Stimulated activated CD4-positive, alpha-beta T cell treated with anti-CD3 and anti-CD28 coated beads, Interleukin-1b, Interleukin-23, amount 100 ng/mL, for 1 hour (primary cell): ENCODE measurements around the gene P4HA1.
"Not testable (repeated sequence)": the region's sequence is repeated elsewhere in the genome, so short reads cannot be mapped to it uniquely, and the experiment has no call there.

Source experiments
- DNase-seq, 2 donors: peaks; one replicate each; pipeline ENCODE4 v3.0.0-alpha.2; 2020; ENCODE audit warnings: low read depth in 2 of 2

Gene P4HA1

DNA sequence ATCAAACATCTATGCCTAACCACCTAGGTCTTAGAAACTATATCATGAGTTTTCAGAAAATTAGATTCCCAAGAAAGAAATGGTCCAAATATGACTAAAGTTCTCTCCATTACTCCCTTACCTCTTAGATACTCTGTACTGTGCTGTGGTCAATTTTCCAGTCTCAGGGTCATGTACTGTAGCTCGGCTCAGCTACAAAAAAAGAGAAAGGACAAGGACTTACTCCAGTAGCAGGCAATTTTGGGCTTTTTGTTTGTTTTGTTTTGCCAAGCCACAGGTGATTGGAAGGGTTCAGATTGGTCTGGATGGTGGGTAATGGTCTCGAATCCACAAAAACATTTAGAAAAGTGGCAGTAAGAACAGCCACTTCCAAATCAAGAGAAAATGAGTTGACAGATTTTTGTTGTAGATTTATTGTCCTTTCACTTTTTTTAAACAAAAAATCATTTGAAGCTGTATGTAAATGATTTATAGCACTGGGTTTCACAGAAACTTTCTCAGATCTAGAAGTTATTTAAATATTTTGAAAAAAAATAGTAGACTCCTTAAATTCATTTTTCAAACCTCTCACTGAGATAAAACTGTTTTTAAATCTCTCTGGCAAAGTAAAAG lies 52.8 kb downstream of the P4HA1 start:
- no peak for DNase-seq

DNA sequence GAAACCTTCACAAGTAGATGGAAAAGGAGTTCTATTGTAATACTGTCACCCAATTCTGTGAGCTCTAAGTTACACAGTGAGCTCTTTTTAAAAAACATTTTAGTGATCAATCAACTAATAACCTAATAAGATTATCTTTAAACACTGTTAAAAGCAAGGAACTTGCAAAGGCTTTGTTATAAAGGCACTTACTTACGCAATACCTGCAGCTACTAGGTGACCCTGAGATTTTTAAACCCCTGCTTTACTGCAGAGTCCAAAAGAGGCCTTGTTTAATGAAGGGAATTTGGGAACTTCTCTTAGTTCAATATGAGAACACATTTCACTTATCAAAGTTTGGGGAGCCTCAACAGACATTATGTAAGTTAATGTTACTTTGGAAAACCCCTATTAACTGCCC lies 53.3 kb downstream of the P4HA1 start:
- DNase-seq: no peak

DNA sequence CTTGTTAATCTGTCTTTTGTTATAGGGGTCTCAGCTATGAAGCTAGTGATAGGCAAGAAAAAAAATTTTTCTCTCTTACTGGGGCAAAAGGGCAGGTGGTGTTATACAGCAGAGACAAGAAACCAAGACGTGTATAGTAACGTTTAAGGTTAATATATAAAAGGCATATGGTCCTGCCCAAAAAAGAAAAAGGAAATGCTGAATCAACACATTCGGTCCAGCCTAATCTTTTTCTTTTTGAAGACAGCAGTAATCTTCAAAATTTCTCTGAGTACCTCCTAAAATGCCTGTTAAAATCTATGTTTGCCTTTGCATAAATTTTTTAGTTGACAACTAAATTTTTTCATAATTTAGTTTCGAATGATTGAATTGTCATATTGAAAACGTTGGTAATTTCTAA lies 54.5 kb downstream of the P4HA1 start:
- no peak for DNase-seq

DNA sequence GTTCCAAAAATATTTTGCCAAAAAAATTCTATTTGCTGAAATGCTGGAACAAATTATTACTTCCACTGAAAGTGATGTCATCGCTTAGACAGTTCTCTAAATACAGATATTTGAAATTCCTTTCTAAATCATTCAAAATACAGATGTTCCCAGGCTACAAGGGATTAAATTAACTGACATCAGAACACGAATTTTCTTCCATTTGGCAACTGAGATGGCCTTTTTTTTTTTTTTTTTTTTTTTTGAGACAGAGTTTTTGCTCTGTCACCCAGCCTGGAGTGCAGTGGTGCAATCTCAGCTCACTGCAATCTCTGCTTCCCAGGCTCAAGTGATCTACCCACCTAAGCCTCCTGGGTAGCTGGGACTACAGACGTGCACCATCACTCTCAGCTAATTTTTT lies 57.0 kb downstream of the P4HA1 start:
- no peak for DNase-seq

DNA sequence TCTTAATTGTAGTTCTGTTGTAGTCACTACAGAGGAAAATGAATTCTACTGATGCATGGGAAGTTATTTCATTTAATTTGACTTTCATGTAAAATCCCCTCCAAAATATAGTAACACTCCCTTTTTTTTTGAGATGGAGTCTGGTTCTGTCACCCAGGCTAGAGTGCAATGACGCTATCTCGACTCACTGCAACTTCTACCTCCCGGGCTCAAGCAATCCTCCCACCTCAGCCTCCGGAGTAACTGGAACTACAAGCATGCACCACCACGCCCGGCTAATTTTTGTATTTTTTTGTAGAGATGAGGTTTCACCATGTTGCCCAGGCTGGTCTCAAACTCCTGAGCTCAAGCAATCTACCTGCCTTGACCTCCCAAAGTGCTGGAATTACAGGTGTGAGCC lies 60.4 kb downstream of the P4HA1 start:
- not testable (repeated sequence) for DNase-seq

DNA sequence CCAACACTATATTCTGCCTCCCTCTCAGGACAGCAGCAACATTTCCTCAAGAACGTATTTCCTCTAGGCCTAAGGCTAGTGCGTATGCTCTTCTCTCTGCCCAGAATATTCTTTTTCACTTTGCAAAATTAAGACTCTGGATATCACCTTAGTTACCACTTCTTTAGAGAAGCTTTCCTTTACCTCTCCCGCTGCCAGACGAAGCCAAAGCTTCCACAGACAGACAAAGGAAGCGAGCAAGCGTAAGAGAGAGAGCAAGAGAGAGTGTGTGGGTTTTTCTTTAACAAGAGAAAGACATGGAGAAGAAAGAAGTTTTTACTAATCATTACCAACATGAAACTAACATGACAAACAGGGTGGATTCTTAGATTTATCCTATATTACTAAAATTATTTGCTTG lies 64.1 kb downstream of the P4HA1 start:
- no peak for DNase-seq

DNA sequence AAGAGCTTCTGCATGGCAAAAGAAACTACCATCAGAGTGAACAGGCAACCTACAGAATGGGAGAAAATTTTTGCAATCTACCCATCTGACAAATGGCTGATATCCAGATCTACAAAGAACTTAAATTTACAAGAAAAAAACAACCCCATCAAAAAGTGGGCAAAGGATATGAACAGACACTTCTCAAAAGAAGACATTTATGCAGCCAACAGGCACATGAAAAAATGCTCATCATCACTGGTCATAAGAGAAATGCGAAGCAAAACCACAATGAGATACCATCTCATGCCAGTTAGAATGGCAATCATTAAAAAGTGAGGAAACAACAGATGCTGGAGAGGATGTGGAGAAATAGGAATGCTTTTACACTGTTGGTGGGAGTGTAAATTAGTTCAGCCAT lies 70.0 kb downstream of the P4HA1 start:
- DNase-seq: not testable (repeated sequence)

DNA sequence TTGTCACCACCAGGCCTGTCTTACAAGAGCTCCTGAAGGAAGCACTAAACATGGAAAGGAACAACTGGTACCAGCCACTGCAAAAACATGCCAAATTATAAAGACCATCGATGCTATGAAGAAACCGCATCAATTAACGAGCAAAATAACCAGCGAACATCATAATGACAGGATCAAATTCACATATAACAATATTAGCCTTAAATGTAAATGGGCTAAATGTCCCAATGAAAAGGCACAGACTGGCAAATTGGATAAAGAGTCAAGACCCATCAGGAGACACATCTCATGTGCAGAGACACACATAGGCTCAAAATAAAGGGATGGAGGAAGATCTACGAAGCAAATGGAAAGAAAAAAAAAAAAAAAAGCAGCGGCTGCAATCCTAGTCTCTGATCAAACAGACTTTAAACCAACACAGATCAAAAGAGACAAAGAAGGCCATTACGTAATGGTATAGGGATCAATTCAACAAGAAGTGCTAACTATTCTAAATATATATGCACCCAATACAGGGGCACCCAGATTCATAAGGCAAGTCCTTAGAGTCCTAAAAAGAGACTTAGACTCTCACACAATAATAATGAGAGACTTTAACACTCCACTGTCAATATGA lies 73.1 kb downstream of the P4HA1 start:
- DNase-seq: not testable (repeated sequence)

DNA sequence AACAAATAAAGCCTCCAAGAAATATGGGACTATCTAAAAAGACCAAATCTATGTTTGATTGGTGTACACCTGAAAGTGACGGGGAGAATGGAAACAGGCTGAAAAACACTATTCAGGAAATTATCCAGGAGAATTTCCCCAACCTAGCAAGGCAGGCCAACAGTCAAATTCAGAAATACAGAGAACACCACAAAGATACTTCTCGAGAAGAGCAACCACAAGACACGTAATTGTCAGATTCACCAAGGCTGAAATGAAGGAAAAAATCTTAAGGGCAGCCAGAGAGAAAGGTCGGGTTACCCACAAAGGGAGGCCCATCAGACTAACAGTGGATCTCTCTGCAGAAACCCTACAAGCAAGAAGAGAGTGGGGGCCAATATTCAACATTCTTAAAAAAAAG lies 73.7 kb downstream of the P4HA1 start:
- DNase-seq: not testable (repeated sequence)

DNA sequence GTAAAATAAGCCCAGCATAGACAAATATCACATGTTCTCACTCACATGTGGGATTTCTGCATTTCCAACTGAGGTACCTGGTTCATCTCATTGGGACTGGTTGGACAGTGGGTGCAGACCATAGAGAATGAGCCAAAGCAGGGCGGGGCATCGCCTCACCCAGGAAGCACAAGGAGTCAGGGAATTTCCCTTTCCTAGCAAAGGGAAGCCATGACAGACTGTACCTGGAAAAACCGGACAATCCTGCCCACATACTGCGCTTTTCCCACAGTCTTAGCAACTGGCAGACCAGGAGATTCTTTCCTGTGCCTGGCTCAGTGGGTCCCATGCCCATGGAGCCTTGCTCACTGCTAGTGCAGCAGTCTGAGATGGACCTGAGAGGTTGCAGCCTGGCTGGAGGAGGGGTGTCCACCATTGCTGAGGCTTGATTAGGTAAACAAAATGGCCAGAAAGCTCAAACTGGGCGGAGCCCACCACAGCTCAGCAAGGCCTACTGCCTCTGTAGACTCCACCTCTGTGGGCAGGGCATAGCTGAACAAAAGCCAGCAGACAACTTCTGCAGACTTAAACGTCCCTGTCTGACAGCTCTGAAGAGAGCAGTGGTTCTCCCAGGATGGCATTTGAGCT lies 75.0 kb downstream of the P4HA1 start:
- not testable (repeated sequence) for DNase-seq

DNA sequence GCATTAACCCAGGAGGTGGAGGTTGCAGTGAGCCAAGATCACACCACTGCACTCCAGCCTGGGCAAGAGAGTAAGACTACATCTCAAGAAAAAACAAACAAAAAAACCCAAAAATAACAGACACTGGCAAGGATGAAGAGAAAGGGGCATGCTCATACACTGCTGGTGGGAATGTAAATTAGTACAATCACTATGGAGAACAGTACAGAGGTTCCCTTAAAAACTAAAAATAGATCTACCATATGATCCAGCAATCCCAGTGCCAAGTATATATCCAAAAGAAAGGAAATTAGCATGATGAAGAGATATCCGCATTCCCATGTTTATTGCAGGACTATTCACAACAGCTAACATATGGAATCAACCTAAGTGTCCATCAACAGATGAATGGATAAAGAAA lies 75.6 kb downstream of the P4HA1 start:
- no peak for DNase-seq

DNA sequence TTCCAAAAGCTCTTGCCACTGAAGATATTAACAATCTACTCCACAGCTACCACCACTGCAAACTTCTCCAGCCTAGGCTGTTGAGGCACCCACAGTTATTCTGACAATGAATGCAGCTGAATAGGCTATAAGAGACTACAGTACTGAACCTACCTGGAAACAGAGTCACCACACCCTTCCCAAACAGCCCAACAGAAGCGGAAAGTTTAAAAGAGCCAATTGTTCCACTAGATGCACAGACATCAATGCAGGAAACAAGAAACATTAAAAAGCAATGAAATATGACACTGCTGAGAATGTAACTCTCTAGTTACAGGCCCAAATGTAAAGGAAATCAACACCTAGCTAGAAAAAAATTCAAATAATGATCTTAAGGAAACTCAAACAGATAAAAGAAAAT lies 77.6 kb downstream of the P4HA1 start:
- DNase-seq: no peak

DNA sequence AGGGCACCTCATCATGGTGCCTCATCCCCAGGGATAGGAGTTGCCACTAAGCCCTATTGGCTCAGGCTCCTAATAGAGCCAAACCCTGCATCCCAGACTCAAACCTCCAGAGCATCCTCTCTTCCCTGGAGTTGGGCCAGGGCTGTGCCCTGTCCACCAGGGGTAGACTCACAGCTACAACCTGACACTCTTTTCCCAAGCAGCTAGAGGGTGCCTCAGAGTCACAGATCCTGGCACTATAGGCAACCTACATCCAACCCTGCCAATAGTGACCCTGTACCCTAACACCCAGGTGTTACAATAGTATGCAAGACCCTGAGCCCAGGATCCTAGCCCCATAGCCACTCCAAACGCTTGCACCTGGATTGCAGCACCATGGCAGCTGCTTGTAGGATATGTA lies 78.0 kb downstream of the P4HA1 start:
- no peak for DNase-seq

DNA sequence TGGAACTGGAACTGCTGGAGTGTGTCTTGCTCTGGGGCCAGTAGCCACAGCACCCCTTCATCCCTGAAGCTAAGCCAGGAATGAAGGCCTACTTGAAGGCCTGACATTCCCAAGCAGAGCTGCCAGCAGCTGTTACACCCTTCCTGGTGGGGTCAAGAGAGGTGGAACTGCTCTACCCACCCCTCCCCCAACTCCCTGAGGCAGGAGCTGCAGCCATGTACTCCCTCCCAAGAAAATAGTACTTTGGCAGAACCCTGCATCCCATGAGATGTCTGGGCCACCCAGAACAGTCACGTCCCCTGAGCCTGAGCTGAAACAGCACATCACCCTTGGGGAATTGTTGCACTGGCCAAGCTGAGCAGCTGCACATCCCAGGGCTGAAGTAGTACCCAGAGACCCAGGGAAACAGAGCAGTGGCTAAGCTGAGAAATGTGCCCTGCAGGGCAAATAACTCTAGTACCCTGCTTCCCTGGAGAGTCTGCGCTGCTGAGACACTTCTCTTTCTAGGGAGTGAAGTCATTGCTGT lies 78.6 kb downstream of the P4HA1 start:
- DNase-seq: no peak

DNA sequence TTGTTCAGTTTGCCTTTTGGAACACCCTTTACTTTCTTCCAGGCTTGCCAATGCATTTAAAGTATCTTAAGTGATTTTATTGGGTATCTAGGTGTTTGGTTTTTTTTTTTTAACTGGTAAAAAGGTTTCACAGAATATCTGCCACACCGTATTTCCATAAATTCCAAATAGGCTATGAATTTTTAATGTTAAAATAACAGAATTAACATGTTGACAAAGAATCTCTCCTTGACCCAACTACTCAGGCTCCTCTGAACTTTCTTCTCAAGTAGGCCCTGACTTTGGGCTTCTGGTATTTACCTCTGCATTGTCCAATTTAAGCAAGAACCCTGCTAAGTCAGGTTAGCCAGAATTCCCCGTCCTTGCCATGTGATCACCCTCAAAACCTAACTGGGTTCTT lies 80.9 kb downstream of the P4HA1 start:
- no peak for DNase-seq

DNA sequence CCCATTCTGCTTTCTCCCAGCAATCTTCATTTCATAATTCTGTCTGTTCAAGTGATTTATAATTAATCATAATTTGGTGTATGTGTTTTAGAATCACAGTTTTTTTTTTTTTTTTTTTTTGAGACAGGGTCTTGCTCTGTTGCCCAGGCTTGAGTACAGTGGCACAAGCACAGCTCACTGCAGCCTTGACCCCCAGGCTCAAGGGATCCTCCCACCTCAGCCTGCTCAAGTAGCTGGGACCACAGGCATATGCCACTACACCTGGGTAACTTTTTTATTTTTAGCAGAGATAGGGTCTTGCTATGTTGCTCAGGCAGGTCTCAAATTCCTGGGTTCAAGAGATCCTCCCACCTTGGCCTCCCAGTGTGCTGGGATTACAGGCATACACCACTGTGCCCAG lies 92.8 kb downstream of the P4HA1 start:
- DNase-seq: no peak

DNA sequence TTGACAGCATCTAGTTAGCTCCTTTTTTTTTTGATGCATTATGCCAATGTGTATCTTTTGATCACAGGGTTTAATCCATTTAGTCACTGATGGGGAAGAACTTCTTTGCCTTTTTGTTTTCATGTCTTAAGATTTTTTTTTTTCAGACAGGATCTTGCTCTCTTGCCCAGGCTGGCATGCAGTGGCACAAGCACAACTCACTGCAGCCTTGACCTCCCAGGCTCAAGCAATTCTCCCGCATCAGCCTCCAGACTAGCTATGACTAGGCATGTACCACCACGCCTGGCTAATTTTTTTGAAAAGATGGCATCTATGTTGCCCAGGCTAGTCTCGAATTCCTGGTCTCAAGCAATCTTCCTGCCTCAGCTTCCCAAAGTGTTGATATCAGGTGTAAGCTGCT lies 95.7 kb downstream of the P4HA1 start:
- no peak for DNase-seq

DNA sequence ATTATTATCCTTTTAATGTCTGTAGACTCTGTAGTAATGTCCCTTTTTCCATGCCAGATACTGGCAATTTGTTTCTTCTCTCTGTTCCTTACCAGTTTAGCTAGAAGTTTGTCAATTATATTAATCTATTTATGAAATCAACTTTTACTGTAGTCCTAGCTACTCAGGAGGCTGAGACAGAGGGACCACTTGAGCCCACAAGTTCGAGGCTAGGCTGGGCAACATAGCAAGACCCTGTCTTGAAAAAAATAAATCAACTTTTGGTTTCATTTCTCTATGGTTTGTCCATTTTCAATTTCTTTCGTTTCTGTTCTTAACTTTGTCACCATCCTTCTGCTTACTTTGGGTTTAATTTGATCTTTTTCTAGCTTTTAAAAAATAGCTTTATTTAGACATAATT lies 99.6 kb downstream of the P4HA1 start:
- DNase-seq: no peak

DNA sequence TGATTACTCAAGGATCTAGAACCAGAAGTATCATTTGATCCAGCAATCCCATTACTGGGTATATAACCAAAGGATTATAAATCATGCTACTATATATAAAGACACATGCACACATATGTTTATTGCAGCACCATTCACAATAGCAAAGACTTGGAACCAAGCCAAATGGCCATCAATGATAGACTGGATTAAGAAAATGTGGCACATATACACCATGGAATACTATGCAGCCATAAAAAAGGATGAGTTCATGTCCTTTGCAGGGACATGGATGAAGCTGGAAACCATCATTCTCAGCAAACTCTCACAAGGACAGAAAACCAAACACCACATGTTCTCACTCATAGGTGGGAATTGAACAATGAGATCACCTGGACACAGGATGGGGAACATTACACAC lies 101.2 kb downstream of the P4HA1 start:
- DNase-seq: not testable (repeated sequence)

DNA sequence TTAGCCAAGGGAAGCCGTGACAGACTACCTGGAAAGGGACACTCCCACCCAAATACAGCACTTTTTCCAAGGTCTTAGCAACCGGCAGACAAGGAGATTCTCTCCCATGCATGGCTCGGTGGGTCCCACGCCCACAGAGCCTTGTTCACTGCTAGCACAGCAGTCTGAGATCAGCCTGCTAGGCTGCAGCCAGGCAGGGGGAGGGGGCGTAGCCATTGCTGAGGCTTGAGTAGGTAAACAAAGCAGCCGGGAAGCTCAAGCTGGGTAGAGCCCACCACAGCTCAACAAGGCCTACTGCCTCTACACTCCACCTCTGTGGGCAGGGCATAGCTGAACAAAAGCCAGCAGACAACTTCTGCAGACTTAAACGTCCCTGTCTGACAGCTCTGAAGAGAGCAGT lies 106.9 kb downstream of the P4HA1 start:
- not testable (repeated sequence) for DNase-seq

DNA sequence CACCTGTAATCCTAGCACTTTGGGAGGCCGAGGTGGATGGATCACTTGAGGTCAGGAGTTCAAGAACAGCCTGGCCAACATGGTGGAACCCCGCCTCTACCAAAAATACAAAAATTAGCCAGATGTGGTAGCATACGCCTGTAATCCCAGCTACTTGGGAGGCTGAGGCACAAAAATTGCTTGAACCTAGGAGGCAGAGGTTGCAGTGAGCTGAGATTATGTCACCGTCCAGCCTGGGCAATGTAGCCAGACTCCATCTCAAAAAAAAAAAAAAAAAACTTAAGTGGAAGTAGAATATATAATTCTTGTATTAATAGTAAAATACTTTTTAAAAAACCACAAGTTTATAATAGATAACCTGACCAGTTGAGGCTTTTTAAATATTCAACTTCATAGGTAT lies 112.0 kb downstream of the P4HA1 start:
- DNase-seq: not testable (repeated sequence)

DNA sequence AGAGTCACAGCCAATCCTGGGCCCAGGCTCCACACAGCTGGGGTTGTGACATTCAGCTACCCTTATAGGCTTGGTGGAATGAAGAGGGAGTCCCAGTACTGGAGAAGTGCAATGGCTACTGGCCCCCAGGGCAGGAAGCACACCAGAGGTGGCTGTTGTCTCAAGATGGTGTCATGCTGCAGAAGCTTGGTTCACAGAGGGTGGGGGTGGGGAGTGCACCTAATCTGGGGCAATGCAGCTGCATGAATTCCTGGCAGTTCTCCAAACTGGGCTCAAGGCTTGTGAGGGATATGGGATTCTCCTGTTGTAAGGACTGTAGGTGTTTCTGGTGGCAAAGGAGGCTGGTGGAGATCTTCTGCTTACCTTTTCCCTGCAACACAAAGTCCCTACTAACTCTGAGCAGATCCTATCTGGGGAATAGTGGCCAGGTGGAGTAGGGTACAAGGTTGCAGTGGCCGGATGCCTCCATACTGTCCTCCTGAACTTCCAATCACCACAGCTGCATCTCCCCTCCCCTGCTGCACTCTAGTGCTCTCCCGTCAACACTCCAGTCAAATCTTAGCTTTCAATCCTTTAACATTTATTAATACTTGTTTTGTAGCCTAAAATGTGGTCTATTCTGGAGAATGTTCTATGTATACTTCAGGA lies 114.7 kb downstream of the P4HA1 start:
- no peak for DNase-seq
